ENCODE data around the gene ZMIZ1.

- TF ChIP-seq, protein P1, sequence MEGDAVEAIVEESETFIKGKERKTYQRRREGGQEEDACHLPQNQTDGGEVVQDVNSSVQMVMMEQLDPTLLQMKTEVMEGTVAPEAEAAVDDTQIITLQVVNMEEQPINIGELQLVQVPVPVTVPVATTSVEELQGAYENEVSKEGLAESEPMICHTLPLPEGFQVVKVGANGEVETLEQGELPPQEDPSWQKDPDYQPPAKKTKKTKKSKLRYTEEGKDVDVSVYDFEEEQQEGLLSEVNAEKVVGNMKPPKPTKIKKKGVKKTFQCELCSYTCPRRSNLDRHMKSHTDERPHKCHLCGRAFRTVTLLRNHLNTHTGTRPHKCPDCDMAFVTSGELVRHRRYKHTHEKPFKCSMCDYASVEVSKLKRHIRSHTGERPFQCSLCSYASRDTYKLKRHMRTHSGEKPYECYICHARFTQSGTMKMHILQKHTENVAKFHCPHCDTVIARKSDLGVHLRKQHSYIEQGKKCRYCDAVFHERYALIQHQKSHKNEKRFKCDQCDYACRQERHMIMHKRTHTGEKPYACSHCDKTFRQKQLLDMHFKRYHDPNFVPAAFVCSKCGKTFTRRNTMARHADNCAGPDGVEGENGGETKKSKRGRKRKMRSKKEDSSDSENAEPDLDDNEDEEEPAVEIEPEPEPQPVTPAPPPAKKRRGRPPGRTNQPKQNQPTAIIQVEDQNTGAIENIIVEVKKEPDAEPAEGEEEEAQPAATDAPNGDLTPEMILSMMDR (conservative IDR thresholded peaks at IDR 0.05 in 1 of 2, IDR thresholded peaks at IDR 0.05 in 1 of 2; ENCODE audit: low read depth in 1 of 2, low read length in 2 of 2), result peak in 1 of 2 donors; percentile 2
- TF ChIP-seq EZH2 (IDR thresholded peaks at IDR 0.05; ENCODE audit: low read length, missing control alignments), result no peak
These were observed 584 bp upstream of the ZMIZ1 start for GRCh38 chr10:79068203-79068561.

Data from fibroblast of lung (primary cell).